SIG-M5 (cell line): Measurements from ENCODE around the gene TMC4.
"Not testable (repeated sequence)": the region's sequence is repeated elsewhere in the genome, so short reads cannot be mapped to it uniquely, and the experiment has no call there.

ENCODE experiments used
- DNase-seq: peaks from one replicate; lab custom pipeline; 2025; lab: John Stamatoyannopoulos, UW

Gene TMC4

GRCh38 chr19:54204767-54205468 is 32.0 kb upstream of the TMC4 start:
- no peak for DNase-seq

- DNase-seq: no peak
Measured at GRCh38 chr19:54203151-54203611, 30.2 kb upstream of the TMC4 start.

GRCh38 chr19:54201980-54202379 is 29.0 kb upstream of the TMC4 start:
- DNase-seq: no peak

- no peak for DNase-seq
Measured at GRCh38 chr19:54201172-54201701, 28.3 kb upstream of the TMC4 start.

- no peak for DNase-seq
Measured at GRCh38 chr19:54199401-54199800, 26.4 kb upstream of the TMC4 start.

GRCh38 chr19:54197121-54197520 is 24.2 kb upstream of the TMC4 start:
- no peak for DNase-seq

- DNase-seq: no peak
Measured at GRCh38 chr19:54196536-54196935, 23.6 kb upstream of the TMC4 start.

- DNase-seq: not testable (repeated sequence)
Measured at GRCh38 chr19:54194463-54194862, 21.5 kb upstream of the TMC4 start.

- no peak for DNase-seq
Measured at GRCh38 chr19:54193011-54193410, 20.1 kb upstream of the TMC4 start.

GRCh38 chr19:54191811-54192453 is 19.0 kb upstream of the TMC4 start:
- DNase-seq: no peak

- DNase-seq: no peak
Measured at GRCh38 chr19:54191011-54191810, 18.3 kb upstream of the TMC4 start, which contains the start of gene TSEN34. TSS of gene TSEN34 (plus strand) at chr19:54191308. CDS start at chr19:54191365, 57 bp downstream.

- peak; percentile 87 for DNase-seq
Measured at GRCh38 chr19:54190503-54191010, 17.6 kb upstream of the TMC4 start.

- DNase-seq: peak; percentile 97
Measured at GRCh38 chr19:54189735-54190502, 17.0 kb upstream of the TMC4 start.

GRCh38 chr19:54189145-54189734 is 16.3 kb upstream of the TMC4 start, which contains the start of gene MBOAT7:
TSS of gene MBOAT7 (minus strand) at chr19:54189580. CDS start at chr19:54188508, 1,072 bp downstream.
- DNase-seq: no peak

GRCh38 chr19:54188215-54188871 is 15.4 kb upstream of the TMC4 start:
- DNase-seq: peak; percentile 43

- no peak for DNase-seq
Measured at GRCh38 chr19:54186934-54187381, 14.0 kb upstream of the TMC4 start.

GRCh38 chr19:54186351-54186750 is 13.4 kb upstream of the TMC4 start:
- DNase-seq: no peak

- DNase-seq: no peak
Measured at GRCh38 chr19:54183431-54183830, 10.5 kb upstream of the TMC4 start.

GRCh38 chr19:54181894-54182293 is 8.9 kb upstream of the TMC4 start:
- not testable (repeated sequence) for DNase-seq

GRCh38 chr19:54180691-54181091 is 7.7 kb upstream of the TMC4 start:
- no peak for DNase-seq
